HepG2 (cell line): Measurements from ENCODE around the gene SUSD3. TPM values are rescaled to one million over a fixed set of nuclear protein-coding genes. Genes with fewer than 3 reads are reported as not detected.

Experiments used
- ATAD3A ChIP-seq: sonication (generic); formaldehyde crosslinking; IDR thresholded peaks from 2 replicates; pipeline ENCODE4 v1.4.0; 2020; ENCODE audit warnings: missing genetic modification reagents
- CC2D1A ChIP-seq: sonication (generic); formaldehyde crosslinking; IDR thresholded peaks from 2 replicates; pipeline ENCODE4 v1.8.1; 2023; ENCODE audit warnings: mild to moderate bottlenecking, missing genetic modification reagents
- E2F1 ChIP-seq: sonication (generic); formaldehyde crosslinking; IDR thresholded peaks from 2 replicates; pipeline ENCODE4 v1.5.0; 2020; ENCODE audit warnings: missing genetic modification reagents
- GATAD1 ChIP-seq: IDR thresholded peaks from 2 replicates; pipeline ENCODE4 v1.6.1; 2016; ENCODE audit warnings: missing genetic modification reagents, missing compliant biosample characterization
- IRF2 ChIP-seq: IDR thresholded peaks from 2 replicates; pipeline ENCODE4 v1.6.1; 2018; ENCODE audit warnings: missing genetic modification reagents, missing compliant biosample characterization
- NFE2L2 ChIP-seq: fragments of 150-350 bp; IDR thresholded peaks from 2 replicates; pipeline ENCODE4 v1.6.1; 2014; ENCODE audit warnings: low read length
- NFYC ChIP-seq: IDR thresholded peaks from 2 replicates; pipeline ENCODE4 v1.6.1; 2016; ENCODE audit warnings: missing genetic modification reagents, missing compliant biosample characterization
- NR1H2 ChIP-seq: sonication (generic); formaldehyde crosslinking; IDR thresholded peaks from 2 replicates; pipeline ENCODE4 v1.8.1; 2022; ENCODE audit warnings: low read depth, missing genetic modification reagents, borderline replicate concordance
- SIN3A ChIP-seq: IDR thresholded peaks from 2 replicates; pipeline ENCODE4 v1.6.1; 2011; ENCODE audit warnings: low read depth, mild to moderate bottlenecking, control low read depth, low read length, borderline replicate concordance
- STAT5B ChIP-seq: sonication (generic); formaldehyde crosslinking; IDR thresholded peaks from 2 replicates; pipeline ENCODE4 v1.4.0; 2020; ENCODE audit warnings: missing genetic modification reagents
- ZBTB7A ChIP-seq: sonication (generic); formaldehyde crosslinking; IDR thresholded peaks from 2 replicates; pipeline ENCODE4 v1.8.0; 2022; ENCODE audit warnings: mild to moderate bottlenecking, missing genetic modification reagents
- ZIK1 ChIP-seq: sonication (generic); formaldehyde crosslinking; IDR thresholded peaks from 2 replicates; pipeline ENCODE4 v1.5.0; 2020; ENCODE audit warnings: mild to moderate bottlenecking, low read depth, missing genetic modification reagents, borderline replicate concordance
- ZNF33B ChIP-seq: sonication (generic); formaldehyde crosslinking; IDR thresholded peaks from 2 replicates; pipeline ENCODE4 v1.5.1; 2020; ENCODE audit warnings: mild to moderate bottlenecking, missing genetic modification reagents
- ZNF557 ChIP-seq: sonication (generic); formaldehyde crosslinking; IDR thresholded peaks from 2 replicates; pipeline ENCODE4 v1.4.0; 2020; ENCODE audit warnings: missing genetic modification reagents
- ZNF644 ChIP-seq: IDR thresholded peaks from 2 replicates; pipeline ENCODE4 v1.6.1; 2016; ENCODE audit warnings: low read depth
- ZSCAN21 ChIP-seq: sonication (generic); formaldehyde crosslinking; IDR thresholded peaks from 2 replicates; pipeline ENCODE4 v1.8.0; 2022; ENCODE audit warnings: mild to moderate bottlenecking, missing genetic modification reagents, moderate library complexity, borderline replicate concordance
- polyA plus RNA-seq, 8 experiments: library from polyadenylated mRNA; depleted of rRNA in 3 of 8; stranded (reverse) in 7 of 8; unstranded in 1 of 8; fragments of >200 nt; fragmentation: Illumina TruSeq in 4 of 8; extraction: Trizol in 4 of 8; gene quantifications; 2 replicates each; pipeline versions ENCODE4 v1.2.1 to v1.2.3, GENCODE V29; 2011 to 2016; ENCODE audit warnings: low read depth in 4 of 8, missing spikeins in 1 of 8, mixed read lengths in 1 of 8; ENCODE audit not compliant: insufficient read depth in 1 of 8
- total RNA-seq, 5 experiments: library from RNA; depleted of rRNA; stranded (reverse); fragments of >200 nt; fragmentation: Illumina TruSeq; extraction: Trizol; gene quantifications; 2 replicates each; pipeline ENCODE4 v1.2.3, GENCODE V29; 2016; ENCODE audit warnings: low read depth in 1 of 5
- TF ChIP-seq, protein P1 (sequence below): sonication (generic); formaldehyde crosslinking; IDR thresholded peaks from 2 replicates; pipeline ENCODE4 v1.5.1; 2020; ENCODE audit warnings: mild to moderate bottlenecking, missing genetic modification reagents, borderline replicate concordance
- TF ChIP-seq, protein P2 (sequence below): fragments of 450-650 bp; IDR thresholded peaks from 2 replicates; pipeline ENCODE4 v1.6.1; 2016
- TF ChIP-seq, protein P3 (sequence below): sonication (generic); formaldehyde crosslinking; IDR thresholded peaks from 2 replicates; pipeline ENCODE4 v1.8.0; 2022; ENCODE audit warnings: missing genetic modification reagents, mild to moderate bottlenecking, inconsistent platforms, borderline replicate concordance
- TF ChIP-seq, protein P4 (sequence below): sonication (generic); formaldehyde crosslinking; IDR thresholded peaks from 2 replicates; pipeline ENCODE4 v1.4.0; 2020; ENCODE audit warnings: missing genetic modification reagents

SUSD3 gene
- total and polyA plus RNA-seq, 2 of the 13 experiments (the other 11 are each of a cell fraction or from before 2014, with no cell fraction given), result 7.0 to 9.1 TPM

DNA sequence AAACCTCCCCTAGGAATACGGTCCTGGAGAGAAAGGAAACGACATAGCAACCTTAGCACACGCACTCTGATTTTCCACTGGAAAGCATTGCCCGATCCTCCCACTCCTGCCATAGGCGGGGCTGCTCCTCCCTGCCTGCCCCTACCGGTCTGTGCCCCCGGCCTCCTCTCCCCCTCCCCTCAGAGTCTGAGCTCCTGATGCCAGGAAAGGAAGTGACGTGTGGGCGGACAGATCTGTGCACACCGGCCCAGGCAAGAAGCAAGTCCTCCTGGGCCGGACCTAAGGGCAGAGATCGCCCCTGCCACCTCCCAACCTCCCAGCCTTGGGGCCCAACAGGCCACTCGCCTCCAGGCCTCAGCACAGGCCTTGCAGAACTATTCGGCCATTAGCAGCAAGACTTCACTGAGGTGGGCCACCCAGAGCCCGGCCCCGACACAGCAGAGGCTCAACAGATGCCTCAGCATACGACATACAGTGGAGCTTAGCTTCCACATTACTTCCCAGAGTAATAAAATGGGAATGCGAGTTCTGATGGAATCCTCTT, 68.4 kb downstream of the SUSD3 start (continued):
- TF ChIP-seq, protein P1, sequence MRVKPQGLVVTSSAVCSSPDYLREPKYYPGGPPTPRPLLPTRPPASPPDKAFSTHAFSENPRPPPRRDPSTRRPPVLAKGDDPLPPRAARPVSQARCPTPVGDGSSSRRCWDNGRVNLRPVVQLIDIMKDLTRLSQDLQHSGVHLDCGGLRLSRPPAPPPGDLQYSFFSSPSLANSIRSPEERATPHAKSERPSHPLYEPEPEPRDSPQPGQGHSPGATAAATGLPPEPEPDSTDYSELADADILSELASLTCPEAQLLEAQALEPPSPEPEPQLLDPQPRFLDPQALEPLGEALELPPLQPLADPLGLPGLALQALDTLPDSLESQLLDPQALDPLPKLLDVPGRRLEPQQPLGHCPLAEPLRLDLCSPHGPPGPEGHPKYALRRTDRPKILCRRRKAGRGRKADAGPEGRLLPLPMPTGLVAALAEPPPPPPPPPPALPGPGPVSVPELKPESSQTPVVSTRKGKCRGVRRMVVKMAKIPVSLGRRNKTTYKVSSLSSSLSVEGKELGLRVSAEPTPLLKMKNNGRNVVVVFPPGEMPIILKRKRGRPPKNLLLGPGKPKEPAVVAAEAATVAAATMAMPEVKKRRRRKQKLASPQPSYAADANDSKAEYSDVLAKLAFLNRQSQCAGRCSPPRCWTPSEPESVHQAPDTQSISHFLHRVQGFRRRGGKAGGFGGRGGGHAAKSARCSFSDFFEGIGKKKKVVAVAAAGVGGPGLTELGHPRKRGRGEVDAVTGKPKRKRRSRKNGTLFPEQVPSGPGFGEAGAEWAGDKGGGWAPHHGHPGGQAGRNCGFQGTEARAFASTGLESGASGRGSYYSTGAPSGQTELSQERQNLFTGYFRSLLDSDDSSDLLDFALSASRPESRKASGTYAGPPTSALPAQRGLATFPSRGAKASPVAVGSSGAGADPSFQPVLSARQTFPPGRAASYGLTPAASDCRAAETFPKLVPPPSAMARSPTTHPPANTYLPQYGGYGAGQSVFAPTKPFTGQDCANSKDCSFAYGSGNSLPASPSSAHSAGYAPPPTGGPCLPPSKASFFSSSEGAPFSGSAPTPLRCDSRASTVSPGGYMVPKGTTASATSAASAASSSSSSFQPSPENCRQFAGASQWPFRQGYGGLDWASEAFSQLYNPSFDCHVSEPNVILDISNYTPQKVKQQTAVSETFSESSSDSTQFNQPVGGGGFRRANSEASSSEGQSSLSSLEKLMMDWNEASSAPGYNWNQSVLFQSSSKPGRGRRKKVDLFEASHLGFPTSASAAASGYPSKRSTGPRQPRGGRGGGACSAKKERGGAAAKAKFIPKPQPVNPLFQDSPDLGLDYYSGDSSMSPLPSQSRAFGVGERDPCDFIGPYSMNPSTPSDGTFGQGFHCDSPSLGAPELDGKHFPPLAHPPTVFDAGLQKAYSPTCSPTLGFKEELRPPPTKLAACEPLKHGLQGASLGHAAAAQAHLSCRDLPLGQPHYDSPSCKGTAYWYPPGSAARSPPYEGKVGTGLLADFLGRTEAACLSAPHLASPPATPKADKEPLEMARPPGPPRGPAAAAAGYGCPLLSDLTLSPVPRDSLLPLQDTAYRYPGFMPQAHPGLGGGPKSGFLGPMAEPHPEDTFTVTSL, result no peak
- TF ChIP-seq ZIK1 (CRISPR knock-in tag) (no peak), ZNF644 (no peak), E2F1 (CRISPR knock-in tag) (no peak), ZNF557 (no peak), NFE2L2 (no peak), ATAD3A (CRISPR knock-in tag) (no peak), ZBTB7A (CRISPR knock-in tag) (no peak; the same call in 1 of the 2 replicates), ZSCAN21 (CRISPR knock-in tag) (no peak), GATAD1 (CRISPR knock-in tag) (peak; percentile 46; the same call in 1 of the 2 replicates), NR1H2 (CRISPR knock-in tag) (no peak), ZNF33B (CRISPR knock-in tag) (no peak), IRF2 (CRISPR knock-in tag) (no peak), STAT5B (CRISPR knock-in tag) (no peak), NFYC (no peak), SIN3A (no peak), CC2D1A (no peak)
- TF ChIP-seq, protein P2, sequence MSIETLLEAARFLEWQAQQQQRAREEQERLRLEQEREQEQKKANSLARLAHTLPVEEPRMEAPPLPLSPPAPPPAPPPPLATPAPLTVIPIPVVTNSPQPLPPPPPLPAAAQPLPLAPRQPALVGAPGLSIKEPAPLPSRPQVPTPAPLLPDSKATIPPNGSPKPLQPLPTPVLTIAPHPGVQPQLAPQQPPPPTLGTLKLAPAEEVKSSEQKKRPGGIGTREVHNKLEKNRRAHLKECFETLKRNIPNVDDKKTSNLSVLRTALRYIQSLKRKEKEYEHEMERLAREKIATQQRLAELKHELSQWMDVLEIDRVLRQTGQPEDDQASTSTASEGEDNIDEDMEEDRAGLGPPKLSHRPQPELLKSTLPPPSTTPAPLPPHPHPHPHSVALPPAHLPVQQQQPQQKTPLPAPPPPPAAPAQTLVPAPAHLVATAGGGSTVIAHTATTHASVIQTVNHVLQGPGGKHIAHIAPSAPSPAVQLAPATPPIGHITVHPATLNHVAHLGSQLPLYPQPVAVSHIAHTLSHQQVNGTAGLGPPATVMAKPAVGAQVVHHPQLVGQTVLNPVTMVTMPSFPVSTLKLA, result no peak
- TF ChIP-seq, protein P3, sequence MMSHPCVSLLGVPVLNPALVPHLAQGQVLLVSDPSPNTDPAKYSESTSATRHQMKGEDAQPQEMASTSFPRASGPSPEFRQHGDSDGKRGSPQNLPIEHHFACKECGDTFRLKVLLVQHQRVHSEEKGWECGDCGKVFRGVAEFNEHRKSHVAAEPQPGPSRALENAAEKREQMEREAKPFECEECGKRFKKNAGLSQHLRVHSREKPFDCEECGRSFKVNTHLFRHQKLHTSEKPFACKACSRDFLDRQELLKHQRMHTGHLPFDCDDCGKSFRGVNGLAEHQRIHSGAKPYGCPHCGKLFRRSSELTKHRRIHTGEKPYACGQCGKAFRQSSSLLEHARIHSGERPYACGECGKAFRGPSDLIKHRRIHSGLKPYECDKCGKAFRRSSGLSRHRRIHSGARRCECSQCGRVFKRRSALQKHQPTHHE (CRISPR knock-in tag), result no peak
- TF ChIP-seq, protein P4, sequence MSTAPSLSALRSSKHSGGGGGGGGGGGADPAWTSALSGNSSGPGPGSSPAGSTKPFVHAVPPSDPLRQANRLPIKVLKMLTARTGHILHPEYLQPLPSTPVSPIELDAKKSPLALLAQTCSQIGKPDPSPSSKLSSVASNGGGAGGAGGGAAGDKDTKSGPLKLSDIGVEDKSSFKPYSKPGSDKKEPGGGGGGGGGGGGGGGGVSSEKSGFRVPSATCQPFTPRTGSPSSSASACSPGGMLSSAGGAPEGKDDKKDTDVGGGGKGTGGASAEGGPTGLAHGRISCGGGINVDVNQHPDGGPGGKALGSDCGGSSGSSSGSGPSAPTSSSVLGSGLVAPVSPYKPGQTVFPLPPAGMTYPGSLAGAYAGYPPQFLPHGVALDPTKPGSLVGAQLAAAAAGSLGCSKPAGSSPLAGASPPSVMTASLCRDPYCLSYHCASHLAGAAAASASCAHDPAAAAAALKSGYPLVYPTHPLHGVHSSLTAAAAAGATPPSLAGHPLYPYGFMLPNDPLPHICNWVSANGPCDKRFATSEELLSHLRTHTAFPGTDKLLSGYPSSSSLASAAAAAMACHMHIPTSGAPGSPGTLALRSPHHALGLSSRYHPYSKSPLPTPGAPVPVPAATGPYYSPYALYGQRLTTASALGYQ, result no peak
